GM23338 (cell line): ENCODE results near the gene ADCY5. TPM values are rescaled to one million over a fixed set of nuclear protein-coding genes. Genes with fewer than 3 reads are reported as not detected.

Source experiments
- ATAC-seq: fragments of 200-7000 bp; cut with Tn5 transposase; 3 replicates; pipeline ENCODE4 v1.9.1; 2020
- DNase-seq: peaks from one replicate; pipeline ENCODE4 v3.0.0-alpha.2; 2015; ENCODE audit warnings: low spot score
- H2AFZ ChIP-seq: fragments of 200-600 bp; sonication (generic); 2 replicates; pipeline ENCODE4 v1.8.0; 2016; ENCODE audit warnings: antibody characterized with exemption, mild to moderate bottlenecking, moderate library complexity
- H3F3A ChIP-seq: fragments of 200-600 bp; sonication (generic); replicated peaks from 2 replicates; pipeline ENCODE4 v1.8.0; 2017; ENCODE audit warnings: antibody characterized with exemption, mixed run types, low read depth
- H3K27ac ChIP-seq: fragments of 200-600 bp; sonication (generic); 2 replicates; pipeline ENCODE4 v1.6.1; 2016; ENCODE audit warnings: low read depth
- H3K27me3 ChIP-seq: fragments of 200-600 bp; sonication (generic); 2 replicates; pipeline ENCODE4 v1.8.0; 2016; ENCODE audit warnings: mild to moderate bottlenecking, mixed run types, moderate library complexity; ENCODE audit not compliant: insufficient read depth
- H3K36me3 ChIP-seq: fragments of 200-600 bp; sonication (generic); 2 replicates; pipeline ENCODE4 v1.8.0; 2016; ENCODE audit warnings: mild to moderate bottlenecking; ENCODE audit not compliant: insufficient read depth
- H3K4me1 ChIP-seq: fragments of 200-600 bp; sonication (generic); 2 replicates; pipeline ENCODE4 v1.8.0; 2016; ENCODE audit warnings: mild to moderate bottlenecking, moderate library complexity; ENCODE audit not compliant: insufficient read depth
- H3K4me2 ChIP-seq: fragments of 200-600 bp; sonication (generic); 2 replicates; pipeline ENCODE4 v1.7.1; 2017; ENCODE audit warnings: mixed run types
- H3K4me3 ChIP-seq: fragments of 200-600 bp; sonication (generic); 2 replicates; pipeline ENCODE4 v1.6.1; 2016; ENCODE audit warnings: mixed run types
- H3K79me2 ChIP-seq: fragments of 200-600 bp; sonication (generic); replicated peaks from 2 replicates; pipeline ENCODE4 v1.8.0; 2017; ENCODE audit warnings: mild to moderate bottlenecking; ENCODE audit not compliant: insufficient read depth
- H3K9me2 ChIP-seq: fragments of 200-600 bp; sonication (generic); 2 replicates; pipeline ENCODE4 v1.8.0; 2017; ENCODE audit not compliant: insufficient read depth
- H4K20me1 ChIP-seq: fragments of 200-600 bp; sonication (generic); replicated peaks from 2 replicates; pipeline ENCODE4 v1.8.0; 2017; ENCODE audit warnings: mild to moderate bottlenecking; ENCODE audit not compliant: insufficient read depth
- H3K27ac Mint-ChIP-seq: 2 replicates; pipeline ENCODE4 v1.8.0; 2020; ENCODE audit warnings: inconsistent platforms, mild to moderate bottlenecking, moderate library complexity, mixed read lengths
- H3K27me3 Mint-ChIP-seq: 3 replicates; pipeline ENCODE4 v1.8.0; 2022; ENCODE audit warnings: low read depth, mild to moderate bottlenecking, moderate library complexity, mixed read lengths, inconsistent platforms; ENCODE audit not compliant: insufficient read depth, poor library complexity
- H3K36me3 Mint-ChIP-seq: 3 replicates; pipeline ENCODE4 v1.8.0; 2021; ENCODE audit warnings: low read depth, mild to moderate bottlenecking, inconsistent platforms, moderate library complexity, mixed read lengths
- H3K4me1 Mint-ChIP-seq: 3 replicates; pipeline ENCODE4 v1.8.0; 2020; ENCODE audit warnings: mild to moderate bottlenecking, inconsistent platforms, mixed read lengths
- H3K4me3 Mint-ChIP-seq: 3 replicates; pipeline ENCODE4 v1.8.0; 2021; ENCODE audit warnings: moderate library complexity, mild to moderate bottlenecking, inconsistent platforms, mixed read lengths
- H3K9me3 Mint-ChIP-seq: 3 replicates; pipeline ENCODE4 v1.8.0; 2020; ENCODE audit warnings: moderate library complexity, mild to moderate bottlenecking, inconsistent platforms, mixed read lengths
- EZH2 ChIP-seq: fragments of 200-600 bp; sonication (generic); IDR thresholded peaks from one replicate; pipeline ENCODE4 v1.8.0; 2017; ENCODE audit warnings: antibody characterized with exemption, mild to moderate bottlenecking, low read depth; ENCODE audit not compliant: unreplicated experiment
- polyA plus RNA-seq: library from polyadenylated mRNA; unstranded; fragments of >200 nt; fragmentation: Nextera tagmentation; extraction: Ambion mirVana; gene quantifications from 2 replicates; pipeline ENCODE4 v1.2.1, GENCODE V29; 2016
- total RNA-seq: library from RNA; depleted of rRNA; stranded (reverse); fragments of >200 nt; shearing (Covaris generic); gene quantifications from 2 replicates; pipeline ENCODE4 v1.2.3, GENCODE V29; 2014
- TF ChIP-seq, protein P1 (sequence below), 2 experiments: fragments of 200-600 bp in 1 of 2; sonication (generic) in 1 of 2; conservative IDR thresholded peaks; 2 replicates each; pipeline versions ENCODE4 v1.5.1 to v1.6.1; 2016 to 2017; ENCODE audit warnings: antibody characterized with exemption in 2 of 2, low read depth in 2 of 2, mild to moderate bottlenecking in 2 of 2, moderate library complexity in 1 of 2
- TF ChIP-seq, protein P2 (sequence below): fragments of 250-450 bp; sonication (Bioruptor Pico); IDR thresholded peaks from 2 replicates; pipeline ENCODE4 v1.5.0; 2020; ENCODE audit warnings: mild to moderate bottlenecking, moderate library complexity

Gene ADCY5
- total and polyA plus RNA-seq, 2 experiments from 2014 or later, result 3.5 to 10.2 TPM

DNA sequence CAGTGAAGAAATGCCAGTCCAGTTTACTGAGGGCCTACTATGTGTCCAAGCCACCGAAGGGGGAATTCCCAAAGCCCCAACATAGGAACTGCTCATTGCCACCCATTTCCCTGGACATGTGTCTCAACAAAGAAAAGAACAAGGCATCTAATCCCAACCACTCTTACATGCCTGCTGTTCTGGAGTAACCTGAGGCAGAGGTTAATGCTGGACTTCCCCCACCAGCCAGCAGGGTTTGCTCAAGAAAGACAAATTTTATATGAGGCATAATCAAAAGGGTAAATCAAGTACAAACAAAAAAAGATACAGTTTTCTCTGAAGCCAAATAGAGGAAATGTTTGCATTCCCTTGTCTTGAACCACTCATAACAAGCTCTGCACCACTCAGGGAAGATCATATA is 4.1 kb downstream of the ADCY5 start:
- DNase-seq, result no peak
- H3K4me2 ChIP-seq, result 0 out of 2 replicates have a peak overlapping the region, but pooled peaks have one; percentile 49
- H3K27me3 ChIP-seq, result peaks cover 32% of the 10 kb centered on the region
- H3K4me1 ChIP-seq, result peaks cover 7% of the 10 kb centered on the region; the same call in 1 of the 2 replicates
- no peak overlapping the region for H3K4me3 Mint-ChIP-seq
- no peak overlapping the region for H3K4me3 ChIP-seq
- peaks cover 27% of the 10 kb centered on the region for H3K4me1 Mint-ChIP-seq
- H3F3A ChIP-seq, result no peaks in the 10 kb centered on the region
- H3K36me3 Mint-ChIP-seq, result peaks cover 3% of the 10 kb centered on the region; the same call in 1 of the 3 replicates
- no peak overlapping the region for H2AFZ ChIP-seq
- ATAC-seq, result no peak
- no peak overlapping the region for H3K27ac Mint-ChIP-seq
- H3K9me2 ChIP-seq, result 0 out of 2 replicates have a peak, but pooled peaks cover 4% of the 10 kb centered on the region
- peaks cover 20% of the 10 kb centered on the region for H3K27me3 Mint-ChIP-seq
- H3K36me3 ChIP-seq, result no peaks in the 10 kb centered on the region
- no peak overlapping the region for H3K27ac ChIP-seq
- H4K20me1 ChIP-seq, result peaks cover 10% of the 10 kb centered on the region; the same call in 1 of the 2 replicates
- no peaks in the 10 kb centered on the region; the same call in 2 of the 3 replicates for H3K9me3 Mint-ChIP-seq
- H3K79me2 ChIP-seq, result no peaks in the 10 kb centered on the region
- TF ChIP-seq, protein P1, sequence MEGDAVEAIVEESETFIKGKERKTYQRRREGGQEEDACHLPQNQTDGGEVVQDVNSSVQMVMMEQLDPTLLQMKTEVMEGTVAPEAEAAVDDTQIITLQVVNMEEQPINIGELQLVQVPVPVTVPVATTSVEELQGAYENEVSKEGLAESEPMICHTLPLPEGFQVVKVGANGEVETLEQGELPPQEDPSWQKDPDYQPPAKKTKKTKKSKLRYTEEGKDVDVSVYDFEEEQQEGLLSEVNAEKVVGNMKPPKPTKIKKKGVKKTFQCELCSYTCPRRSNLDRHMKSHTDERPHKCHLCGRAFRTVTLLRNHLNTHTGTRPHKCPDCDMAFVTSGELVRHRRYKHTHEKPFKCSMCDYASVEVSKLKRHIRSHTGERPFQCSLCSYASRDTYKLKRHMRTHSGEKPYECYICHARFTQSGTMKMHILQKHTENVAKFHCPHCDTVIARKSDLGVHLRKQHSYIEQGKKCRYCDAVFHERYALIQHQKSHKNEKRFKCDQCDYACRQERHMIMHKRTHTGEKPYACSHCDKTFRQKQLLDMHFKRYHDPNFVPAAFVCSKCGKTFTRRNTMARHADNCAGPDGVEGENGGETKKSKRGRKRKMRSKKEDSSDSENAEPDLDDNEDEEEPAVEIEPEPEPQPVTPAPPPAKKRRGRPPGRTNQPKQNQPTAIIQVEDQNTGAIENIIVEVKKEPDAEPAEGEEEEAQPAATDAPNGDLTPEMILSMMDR (conservative IDR thresholded peaks at IDR 0.05; ENCODE audit: low read depth in 2 of 2), result peak in 1 of 2 experiments; percentile 24; a peak in 2 of 4 replicates
- no peak for TF ChIP-seq EZH2

DNA sequence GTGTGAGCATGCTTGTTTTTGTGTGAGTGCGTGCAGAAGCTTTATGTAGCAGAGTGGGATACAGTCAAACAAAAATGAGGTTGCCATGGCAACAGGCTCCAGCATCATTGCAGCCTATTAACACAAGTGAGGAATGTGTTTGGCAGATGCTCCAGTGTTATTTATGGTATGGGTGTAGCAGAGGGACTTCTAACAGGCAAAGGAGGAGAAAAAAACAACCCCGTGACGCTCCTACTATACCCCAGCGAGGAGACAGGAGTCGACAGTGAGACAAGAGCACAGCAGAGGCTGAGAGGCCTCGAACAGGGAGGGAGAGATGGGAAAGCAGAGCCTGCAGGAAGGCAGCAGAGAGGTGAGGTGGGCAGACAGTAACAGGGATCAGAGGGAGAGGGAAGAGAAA is 4.9 kb downstream of the ADCY5 start:
- Histone ChIP-seq H3K27ac (no peak overlapping the region), H3K36me3 (no peaks in the 10 kb centered on the region), H3K9me2 (0 out of 2 replicates have a peak, but pooled peaks cover 4% of the 10 kb centered on the region), H3K27me3 (peaks cover 29% of the 10 kb centered on the region), H4K20me1 (peaks cover 10% of the 10 kb centered on the region; the same call in 1 of the 2 replicates), H2AFZ (no peak overlapping the region), H3K79me2 (no peaks in the 10 kb centered on the region), H3K4me2 (no peak overlapping the region), H3K4me1 (peaks cover 7% of the 10 kb centered on the region; the same call in 1 of the 2 replicates), H3K4me3 (no peak overlapping the region), H3F3A (no peaks in the 10 kb centered on the region)
- Mint-ChIP-seq H3K36me3 (peaks cover 3% of the 10 kb centered on the region; the same call in 1 of the 3 replicates), H3K9me3 (no peaks in the 10 kb centered on the region; the same call in 2 of the 3 replicates), H3K4me3 (no peak overlapping the region), H3K4me1 (peaks cover 27% of the 10 kb centered on the region), H3K27me3 (peaks cover 21% of the 10 kb centered on the region), H3K27ac (no peak overlapping the region)
- DNase-seq, result no peak
- TF ChIP-seq, protein P2, sequence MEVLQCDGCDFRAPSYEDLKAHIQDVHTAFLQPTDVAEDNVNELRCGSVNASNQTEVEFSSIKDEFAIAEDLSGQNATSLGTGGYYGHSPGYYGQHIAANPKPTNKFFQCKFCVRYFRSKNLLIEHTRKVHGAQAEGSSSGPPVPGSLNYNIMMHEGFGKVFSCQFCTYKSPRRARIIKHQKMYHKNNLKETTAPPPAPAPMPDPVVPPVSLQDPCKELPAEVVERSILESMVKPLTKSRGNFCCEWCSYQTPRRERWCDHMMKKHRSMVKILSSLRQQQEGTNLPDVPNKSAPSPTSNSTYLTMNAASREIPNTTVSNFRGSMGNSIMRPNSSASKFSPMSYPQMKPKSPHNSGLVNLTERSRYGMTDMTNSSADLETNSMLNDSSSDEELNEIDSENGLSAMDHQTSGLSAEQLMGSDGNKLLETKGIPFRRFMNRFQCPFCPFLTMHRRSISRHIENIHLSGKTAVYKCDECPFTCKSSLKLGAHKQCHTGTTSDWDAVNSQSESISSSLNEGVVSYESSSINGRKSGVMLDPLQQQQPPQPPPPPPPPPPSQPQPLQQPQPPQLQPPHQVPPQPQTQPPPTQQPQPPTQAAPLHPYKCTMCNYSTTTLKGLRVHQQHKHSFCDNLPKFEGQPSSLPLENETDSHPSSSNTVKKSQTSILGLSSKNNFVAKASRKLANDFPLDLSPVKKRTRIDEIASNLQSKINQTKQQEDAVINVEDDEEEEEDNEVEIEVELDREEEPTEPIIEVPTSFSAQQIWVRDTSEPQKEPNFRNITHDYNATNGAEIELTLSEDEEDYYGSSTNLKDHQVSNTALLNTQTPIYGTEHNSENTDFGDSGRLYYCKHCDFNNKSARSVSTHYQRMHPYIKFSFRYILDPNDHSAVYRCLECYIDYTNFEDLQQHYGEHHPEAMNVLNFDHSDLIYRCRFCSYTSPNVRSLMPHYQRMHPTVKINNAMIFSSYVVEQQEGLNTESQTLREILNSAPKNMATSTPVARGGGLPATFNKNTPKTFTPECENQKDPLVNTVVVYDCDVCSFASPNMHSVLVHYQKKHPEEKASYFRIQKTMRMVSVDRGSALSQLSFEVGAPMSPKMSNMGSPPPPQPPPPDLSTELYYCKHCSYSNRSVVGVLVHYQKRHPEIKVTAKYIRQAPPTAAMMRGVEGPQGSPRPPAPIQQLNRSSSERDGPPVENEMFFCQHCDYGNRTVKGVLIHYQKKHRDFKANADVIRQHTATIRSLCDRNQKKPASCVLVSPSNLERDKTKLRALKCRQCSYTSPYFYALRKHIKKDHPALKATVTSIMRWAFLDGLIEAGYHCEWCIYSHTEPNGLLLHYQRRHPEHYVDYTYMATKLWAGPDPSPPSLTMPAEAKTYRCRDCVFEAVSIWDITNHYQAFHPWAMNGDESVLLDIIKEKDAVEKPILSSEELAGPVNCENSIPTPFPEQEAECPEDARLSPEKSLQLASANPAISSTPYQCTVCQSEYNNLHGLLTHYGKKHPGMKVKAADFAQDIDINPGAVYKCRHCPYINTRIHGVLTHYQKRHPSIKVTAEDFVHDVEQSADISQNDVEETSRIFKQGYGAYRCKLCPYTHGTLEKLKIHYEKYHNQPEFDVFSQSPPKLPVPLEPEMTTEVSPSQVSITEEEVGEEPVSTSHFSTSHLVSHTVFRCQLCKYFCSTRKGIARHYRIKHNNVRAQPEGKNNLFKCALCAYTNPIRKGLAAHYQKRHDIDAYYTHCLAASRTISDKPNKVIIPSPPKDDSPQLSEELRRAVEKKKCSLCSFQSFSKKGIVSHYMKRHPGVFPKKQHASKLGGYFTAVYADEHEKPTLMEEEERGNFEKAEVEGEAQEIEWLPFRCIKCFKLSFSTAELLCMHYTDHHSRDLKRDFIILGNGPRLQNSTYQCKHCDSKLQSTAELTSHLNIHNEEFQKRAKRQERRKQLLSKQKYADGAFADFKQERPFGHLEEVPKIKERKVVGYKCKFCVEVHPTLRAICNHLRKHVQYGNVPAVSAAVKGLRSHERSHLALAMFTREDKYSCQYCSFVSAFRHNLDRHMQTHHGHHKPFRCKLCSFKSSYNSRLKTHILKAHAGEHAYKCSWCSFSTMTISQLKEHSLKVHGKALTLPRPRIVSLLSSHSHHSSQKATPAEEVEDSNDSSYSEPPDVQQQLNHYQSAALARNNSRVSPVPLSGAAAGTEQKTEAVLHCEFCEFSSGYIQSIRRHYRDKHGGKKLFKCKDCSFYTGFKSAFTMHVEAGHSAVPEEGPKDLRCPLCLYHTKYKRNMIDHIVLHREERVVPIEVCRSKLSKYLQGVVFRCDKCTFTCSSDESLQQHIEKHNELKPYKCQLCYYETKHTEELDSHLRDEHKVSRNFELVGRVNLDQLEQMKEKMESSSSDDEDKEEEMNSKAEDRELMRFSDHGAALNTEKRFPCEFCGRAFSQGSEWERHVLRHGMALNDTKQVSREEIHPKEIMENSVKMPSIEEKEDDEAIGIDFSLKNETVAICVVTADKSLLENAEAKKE (CRISPR knock-in tag), result no peak
- TF ChIP-seq, protein P1 (conservative IDR thresholded peaks at IDR 0.05; ENCODE audit: low read depth in 2 of 2), result peak in 1 of 2 experiments; percentile 24; a peak in 1 of 4 replicates
- no peak for ATAC-seq
